Prostate gland (tissue), 2 donors: ENCODE data around the gene PLEKHG7. TPM values are rescaled to one million over a fixed set of nuclear protein-coding genes. Genes with fewer than 3 reads are reported as not detected.
A peak's percentile ranks its signal among the peaks of the same experiment; 100 is the strongest.

Experiments used
- DNase-seq: peaks from one replicate; pipeline ENCODE4 v3.0.0-alpha.2; 2019; ENCODE audit warnings: low spot score
- H3K27ac ChIP-seq, 2 donors: fragments of 200-600 bp; sonication (generic); 2 replicates each; pipeline ENCODE4 v1.5.1; 2017 to 2019
- H3K27me3 ChIP-seq: fragments of 200-600 bp; sonication (generic); replicated peaks from 2 replicates; pipeline ENCODE4 v1.5.1; 2019; ENCODE audit not compliant: insufficient read depth
- H3K36me3 ChIP-seq, 2 donors: fragments of 200-600 bp; sonication (generic); 1 replicate in 1 of 2; 2 replicates in 1 of 2; pipeline versions ENCODE4 v1.5.1 to v1.8.1; 2017 to 2019
- H3K4me1 ChIP-seq: fragments of 200-600 bp; sonication (generic); replicated peaks from 2 replicates; pipeline ENCODE4 v1.5.1; 2019
- H3K4me3 ChIP-seq, 2 donors: fragments of 200-600 bp; sonication (generic); 2 replicates each; pipeline ENCODE4 v1.5.1; 2017 to 2019
- H3K9me3 ChIP-seq: fragments of 200-600 bp; sonication (generic); 2 replicates; pipeline ENCODE4 v1.5.1; 2017
- CTCF ChIP-seq, 4 experiments: fragments of 200-600 bp in 2 of 4; fragments of 450-650 bp in 2 of 4; sonication (generic) in 2 of 4; IDR thresholded peaks; 1 replicate in 3 of 4; 2 replicates in 1 of 4; pipeline ENCODE4 v1.5.1; 2016 to 2019; ENCODE audit warnings: antibody characterized with exemption in 4 of 4, mild to moderate bottlenecking in 2 of 4, moderate library complexity in 2 of 4
- POLR2A ChIP-seq: fragments of 450-650 bp; IDR thresholded peaks from one replicate; pipeline ENCODE4 v1.6.1; 2016; ENCODE audit warnings: antibody characterized with exemption, mild to moderate bottlenecking
- POLR2AphosphoS5 ChIP-seq: sonication (generic); formaldehyde crosslinking; IDR thresholded peaks from one replicate; pipeline ENCODE4 v1.6.1; 2017; ENCODE audit warnings: antibody characterized with exemption
- WGBS: methylation state at CpG from one replicate; pipeline ENCODE4 v1.1.5; 2018; 5-methylcytosine and 5-hydroxymethylcytosine counted together
- intact Hi-C: fragments of 100-400 bp; cut with DNase I; formaldehyde crosslinking; loops from one replicate; pipeline ENCODE4 v1.14.2; 2022
- total RNA-seq, 2 donors: library from RNA; depleted of rRNA; stranded (reverse); fragments of >200 nt; gene quantifications; one replicate each; pipeline ENCODE4 v1.1.0, GENCODE V29; 2016

PLEKHG7 gene
- total RNA-seq, 2 donors from 2014 or later: 0.50 to 1.4 TPM

DNA sequence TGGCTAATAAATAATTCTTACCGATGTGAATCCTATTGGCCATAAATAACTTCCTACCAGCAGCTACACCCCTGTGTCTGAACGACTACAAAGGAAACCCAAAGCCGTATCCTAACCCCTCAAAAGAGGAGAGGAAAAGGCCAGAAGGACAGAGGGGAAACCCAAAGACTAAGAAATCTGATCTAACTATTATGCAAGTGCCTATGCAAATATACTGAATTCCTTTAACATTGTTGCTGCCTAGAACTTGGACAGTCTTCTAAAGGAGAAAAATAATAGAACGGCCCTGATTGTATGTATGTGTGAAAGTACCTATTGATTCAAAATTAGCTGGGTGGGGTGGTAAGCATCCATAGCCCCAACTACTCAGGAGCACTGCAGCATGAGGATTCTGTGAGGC, 997 bp downstream of the PLEKHG7 start:
- Histone ChIP-seq H3K4me1 (no peaks in the 10 kb centered on the region), H3K9me3 (no peaks in the 10 kb centered on the region), H3K27ac (no peak overlapping the region), H3K36me3 (no peaks in the 10 kb centered on the region), H3K4me3 (no peak overlapping the region), H3K27me3 (no peaks in the 10 kb centered on the region)
- no peak for DNase-seq
- TF ChIP-seq POLR2AphosphoS5 (no peak), CTCF (IDR thresholded peaks at IDR 0.05) (no peak), POLR2A (no peak)
- 48% methylated on average over 4 of the region's 4 CpGs for WGBS
- intact Hi-C loops: no loop called here

DNA sequence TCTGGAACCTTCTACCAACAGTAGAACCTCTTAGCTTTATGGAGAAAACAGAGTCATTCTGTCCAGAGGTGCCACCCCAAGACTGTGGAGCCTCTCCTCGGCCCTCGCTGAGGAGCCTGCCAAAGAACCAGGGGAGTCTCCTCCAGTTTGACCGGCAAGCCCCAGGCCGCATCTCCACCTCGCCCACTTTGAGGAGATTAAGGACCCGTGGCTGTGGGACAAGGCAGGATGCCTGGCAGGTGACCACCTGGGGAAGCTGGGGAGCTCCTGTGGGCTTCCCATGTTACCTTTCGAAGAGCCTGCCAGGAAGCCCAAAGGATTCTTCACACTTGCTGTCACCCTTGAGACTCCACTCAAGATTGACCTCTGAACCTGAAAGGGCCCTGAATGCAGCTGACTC, 3.8 kb downstream of the PLEKHG7 start:
- Histone ChIP-seq H3K4me3 (no peak overlapping the region), H3K9me3 (no peaks in the 10 kb centered on the region), H3K36me3 (no peaks in the 10 kb centered on the region), H3K27ac (no peak overlapping the region), H3K4me1 (no peaks in the 10 kb centered on the region), H3K27me3 (no peaks in the 10 kb centered on the region)
- intact Hi-C loops: no loop called here
- DNase-seq: no peak
- TF ChIP-seq CTCF (IDR thresholded peaks at IDR 0.05) (no peak), POLR2AphosphoS5 (no peak), POLR2A (no peak)
- 97% methylated on average over 7 of the region's 7 CpGs for WGBS

DNA sequence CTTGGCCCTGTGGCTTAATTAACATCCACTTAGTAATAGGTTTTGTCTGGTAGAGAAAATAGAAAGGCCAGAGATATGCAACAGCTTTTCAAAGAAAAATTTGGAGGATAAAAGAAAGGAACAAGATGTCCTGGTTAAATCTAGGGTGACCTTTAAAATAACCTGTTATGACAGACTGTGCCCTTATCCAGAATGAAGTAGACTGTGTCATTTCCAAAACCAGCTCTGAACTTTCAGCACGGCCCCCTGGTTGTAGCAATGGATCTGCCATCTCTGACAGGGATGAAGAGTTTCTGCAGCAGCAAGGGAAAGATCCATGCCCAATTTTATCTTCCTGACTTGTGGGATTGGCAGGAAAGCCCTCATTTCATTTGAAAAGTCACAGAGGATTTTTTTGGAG, 5.1 kb downstream of the PLEKHG7 start:
- Histone ChIP-seq H3K36me3 (no peaks in the 10 kb centered on the region), H3K27ac (no peak overlapping the region), H3K27me3 (no peaks in the 10 kb centered on the region), H3K4me3 (no peak overlapping the region), H3K4me1 (no peaks in the 10 kb centered on the region), H3K9me3 (no peaks in the 10 kb centered on the region)
- TF ChIP-seq POLR2A (no peak), POLR2AphosphoS5 (no peak), CTCF (IDR thresholded peaks at IDR 0.05) (no peak)
- intact Hi-C loops: no loop called here
- WGBS: 61% methylated on average over 1 of the region's 1 CpG
- no peak for DNase-seq

- Histone ChIP-seq H3K27me3 (no peaks in the 10 kb centered on the region), H3K4me3 (no peak overlapping the region), H3K27ac (no peak overlapping the region), H3K4me1 (no peaks in the 10 kb centered on the region), H3K36me3 (no peaks in the 10 kb centered on the region), H3K9me3 (no peaks in the 10 kb centered on the region)
- no peak for TF ChIP-seq POLR2A
- no peak for TF ChIP-seq CTCF (IDR thresholded peaks at IDR 0.05)
- no peak for TF ChIP-seq POLR2AphosphoS5
- 100% methylated on average over 1 of the region's 1 CpG for WGBS
- DNase-seq: no peak
- intact Hi-C loops: no loop called here
Measured at GRCh38 chr12:92715625-92716024, 12.8 kb downstream of the PLEKHG7 start.

DNA sequence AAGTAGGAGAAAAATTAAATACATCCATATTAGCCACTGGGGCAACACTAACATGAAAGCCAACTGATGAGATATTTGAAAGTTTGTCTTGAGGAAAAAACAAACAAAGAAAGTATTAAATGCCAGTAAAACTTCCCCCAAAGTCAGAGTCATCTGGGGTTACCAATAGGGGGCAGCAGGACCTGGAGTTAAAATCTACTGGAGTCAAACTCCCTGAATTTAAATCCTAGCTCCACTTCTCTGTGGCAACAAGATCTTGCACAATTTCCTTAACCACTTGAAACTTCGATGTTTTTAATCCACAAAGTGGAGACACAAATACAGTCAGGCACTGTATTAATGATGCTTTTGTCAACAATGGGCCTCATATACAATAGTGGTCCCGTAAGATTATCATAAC, 14.4 kb downstream of the PLEKHG7 start:
- DNase-seq: no peak
- Histone ChIP-seq H3K27me3 (no peaks in the 10 kb centered on the region), H3K36me3 (no peaks in the 10 kb centered on the region), H3K9me3 (no peaks in the 10 kb centered on the region), H3K27ac (no peak overlapping the region), H3K4me3 (no peak overlapping the region), H3K4me1 (no peaks in the 10 kb centered on the region)
- peak in 1 of 4 experiments; percentile 22 for TF ChIP-seq CTCF (IDR thresholded peaks at IDR 0.05)
- TF ChIP-seq POLR2A: no peak
- TF ChIP-seq POLR2AphosphoS5: no peak
- intact Hi-C loops: no loop called here
- 60% methylated on average over 2 of the region's 2 CpGs for WGBS
